HK-2 (cell line): ENCODE results near the gene CCL17.

Experiments
- DNase-seq: peaks from one replicate; pipeline ENCODE4 v3.0.0-alpha.2; 2018; ENCODE audit not compliant: unreplicated experiment

Gene CCL17

DNA sequence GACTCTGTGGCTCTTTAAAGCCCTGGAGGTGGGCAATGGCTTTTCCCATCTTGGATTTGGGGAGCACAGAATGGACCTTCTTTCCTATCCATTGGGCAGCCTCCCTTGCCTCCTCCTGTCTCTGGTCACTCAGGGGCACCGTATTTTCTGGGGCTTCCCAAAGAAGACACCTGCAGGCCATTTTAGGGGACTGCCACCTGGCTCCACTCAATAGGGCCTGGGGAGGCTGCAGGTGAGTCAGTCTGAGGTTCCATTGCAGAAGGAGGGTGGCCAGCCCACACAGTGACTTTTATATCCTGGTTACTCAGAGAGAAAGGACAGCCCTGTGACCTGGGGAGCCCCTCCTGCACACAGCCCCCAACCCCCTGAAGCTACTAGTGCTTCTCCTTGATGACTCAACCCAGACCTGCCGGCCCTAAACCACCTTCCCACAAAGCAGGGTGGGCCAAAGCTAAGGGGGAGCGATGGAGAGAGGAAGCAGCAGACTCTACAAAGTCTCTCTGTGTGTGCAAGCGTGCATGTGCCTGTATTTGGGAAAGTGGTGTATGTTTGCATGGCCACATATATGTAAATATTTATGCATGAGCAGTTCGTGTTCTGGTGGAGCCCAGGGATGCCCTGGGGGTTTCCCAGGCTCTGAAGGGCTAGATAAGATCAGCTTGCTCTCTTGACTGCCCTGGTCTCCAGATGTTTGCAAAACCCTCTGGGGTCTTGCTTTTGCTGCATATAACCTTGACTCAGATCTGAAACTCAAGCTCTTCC lies 27.3 kb upstream of the CCL17 start:
- peak; percentile 43 for DNase-seq

DNA sequence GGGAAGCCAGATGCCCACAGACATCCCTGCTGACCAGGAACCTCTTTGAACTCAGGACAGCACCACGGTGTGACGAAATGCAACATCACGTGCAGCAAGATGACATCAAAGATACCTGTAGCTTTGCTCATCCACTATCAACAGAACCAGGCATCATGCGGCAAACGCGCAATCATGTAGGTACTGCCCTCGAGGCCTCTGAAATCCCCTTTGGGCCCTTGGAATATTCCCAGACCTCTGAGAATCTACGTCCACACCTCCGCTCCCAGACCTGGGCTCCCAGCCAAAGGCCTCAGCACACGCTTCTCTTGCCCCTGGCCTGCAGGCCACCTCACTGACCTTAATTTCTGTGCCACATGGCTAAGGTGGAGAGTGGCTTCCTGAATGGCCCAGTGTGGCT lies 25.0 kb upstream of the CCL17 start:
- no peak for DNase-seq

DNA sequence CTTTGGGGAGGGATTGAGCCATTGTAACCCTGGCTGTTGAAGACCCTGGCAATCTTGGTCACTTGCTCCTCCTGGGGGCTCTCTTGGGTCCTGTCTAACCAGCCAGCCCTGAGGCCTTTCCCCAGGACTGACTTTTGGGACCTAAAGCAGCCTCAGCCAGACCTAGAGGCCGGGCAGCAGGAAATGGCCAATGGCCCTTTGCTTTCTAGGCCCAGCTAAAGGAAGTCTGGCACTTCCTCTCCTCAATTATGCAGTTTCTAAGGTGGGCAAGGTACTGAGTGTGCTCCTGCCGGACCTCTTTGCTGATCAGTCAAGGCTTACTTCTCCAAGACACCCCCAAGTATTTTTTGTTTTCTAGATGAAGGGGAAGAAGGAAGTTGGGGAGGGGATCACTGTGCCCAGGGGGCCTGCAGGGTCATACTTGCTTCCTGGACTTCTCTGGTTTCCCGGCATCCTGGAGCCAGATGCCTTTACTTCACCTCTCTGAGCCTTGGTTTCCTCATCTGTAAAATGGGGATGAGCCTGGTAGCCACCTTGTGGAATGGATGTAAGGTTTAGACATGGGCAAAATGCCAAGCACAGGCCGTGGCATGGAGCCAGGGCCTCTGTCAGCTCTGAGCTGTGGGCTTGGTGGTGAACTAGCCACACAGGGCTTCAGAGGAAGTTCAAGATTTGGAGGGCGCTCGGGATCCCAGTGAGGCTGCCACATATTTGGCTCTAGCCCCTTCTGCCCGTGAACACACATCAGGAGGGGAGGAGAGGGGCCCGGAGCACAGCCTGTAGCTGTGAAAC lies 23.7 kb upstream of the CCL17 start:
- DNase-seq: peak; percentile 34

DNA sequence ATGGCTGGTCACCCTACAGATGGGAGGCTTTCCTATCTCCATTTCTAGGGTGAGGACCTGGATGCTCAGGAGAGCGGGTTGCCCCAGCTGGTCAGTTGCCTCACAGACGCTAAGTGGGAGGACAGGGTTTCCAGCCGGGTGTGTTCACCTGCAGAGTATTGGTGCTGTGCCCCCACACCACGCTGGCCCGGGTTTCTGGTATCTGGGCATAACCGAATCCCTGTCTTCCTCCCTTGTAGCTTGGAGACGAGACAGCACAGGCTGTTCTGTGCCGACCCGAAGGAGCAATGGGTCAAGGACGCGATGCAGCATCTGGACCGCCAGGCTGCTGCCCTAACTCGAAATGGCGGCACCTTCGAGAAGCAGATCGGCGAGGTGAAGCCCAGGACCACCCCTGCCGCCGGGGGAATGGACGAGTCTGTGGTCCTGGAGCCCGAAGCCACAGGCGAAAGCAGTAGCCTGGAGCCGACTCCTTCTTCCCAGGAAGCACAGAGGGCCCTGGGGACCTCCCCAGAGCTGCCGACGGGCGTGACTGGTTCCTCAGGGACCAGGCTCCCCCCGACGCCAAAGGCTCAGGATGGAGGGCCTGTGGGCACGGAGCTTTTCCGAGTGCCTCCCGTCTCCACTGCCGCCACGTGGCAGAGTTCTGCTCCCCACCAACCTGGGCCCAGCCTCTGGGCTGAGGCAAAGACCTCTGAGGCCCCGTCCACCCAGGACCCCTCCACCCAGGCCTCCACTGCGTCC lies 22.6 kb upstream of the CCL17 start:
- no peak for DNase-seq

DNA sequence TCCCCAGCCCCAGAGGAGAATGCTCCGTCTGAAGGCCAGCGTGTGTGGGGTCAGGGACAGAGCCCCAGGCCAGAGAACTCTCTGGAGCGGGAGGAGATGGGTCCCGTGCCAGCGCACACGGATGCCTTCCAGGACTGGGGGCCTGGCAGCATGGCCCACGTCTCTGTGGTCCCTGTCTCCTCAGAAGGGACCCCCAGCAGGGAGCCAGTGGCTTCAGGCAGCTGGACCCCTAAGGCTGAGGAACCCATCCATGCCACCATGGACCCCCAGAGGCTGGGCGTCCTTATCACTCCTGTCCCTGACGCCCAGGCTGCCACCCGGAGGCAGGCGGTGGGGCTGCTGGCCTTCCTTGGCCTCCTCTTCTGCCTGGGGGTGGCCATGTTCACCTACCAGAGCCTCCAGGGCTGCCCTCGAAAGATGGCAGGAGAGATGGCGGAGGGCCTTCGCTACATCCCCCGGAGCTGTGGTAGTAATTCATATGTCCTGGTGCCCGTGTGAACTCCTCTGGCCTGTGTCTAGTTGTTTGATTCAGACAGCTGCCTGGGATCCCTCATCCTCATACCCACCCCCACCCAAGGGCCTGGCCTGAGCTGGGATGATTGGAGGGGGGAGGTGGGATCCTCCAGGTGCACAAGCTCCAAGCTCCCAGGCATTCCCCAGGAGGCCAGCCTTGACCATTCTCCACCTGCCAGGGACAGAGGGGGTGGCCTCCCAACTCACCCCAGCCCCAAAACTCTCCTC lies 21.9 kb upstream of the CCL17 start:
- DNase-seq: no peak

DNA sequence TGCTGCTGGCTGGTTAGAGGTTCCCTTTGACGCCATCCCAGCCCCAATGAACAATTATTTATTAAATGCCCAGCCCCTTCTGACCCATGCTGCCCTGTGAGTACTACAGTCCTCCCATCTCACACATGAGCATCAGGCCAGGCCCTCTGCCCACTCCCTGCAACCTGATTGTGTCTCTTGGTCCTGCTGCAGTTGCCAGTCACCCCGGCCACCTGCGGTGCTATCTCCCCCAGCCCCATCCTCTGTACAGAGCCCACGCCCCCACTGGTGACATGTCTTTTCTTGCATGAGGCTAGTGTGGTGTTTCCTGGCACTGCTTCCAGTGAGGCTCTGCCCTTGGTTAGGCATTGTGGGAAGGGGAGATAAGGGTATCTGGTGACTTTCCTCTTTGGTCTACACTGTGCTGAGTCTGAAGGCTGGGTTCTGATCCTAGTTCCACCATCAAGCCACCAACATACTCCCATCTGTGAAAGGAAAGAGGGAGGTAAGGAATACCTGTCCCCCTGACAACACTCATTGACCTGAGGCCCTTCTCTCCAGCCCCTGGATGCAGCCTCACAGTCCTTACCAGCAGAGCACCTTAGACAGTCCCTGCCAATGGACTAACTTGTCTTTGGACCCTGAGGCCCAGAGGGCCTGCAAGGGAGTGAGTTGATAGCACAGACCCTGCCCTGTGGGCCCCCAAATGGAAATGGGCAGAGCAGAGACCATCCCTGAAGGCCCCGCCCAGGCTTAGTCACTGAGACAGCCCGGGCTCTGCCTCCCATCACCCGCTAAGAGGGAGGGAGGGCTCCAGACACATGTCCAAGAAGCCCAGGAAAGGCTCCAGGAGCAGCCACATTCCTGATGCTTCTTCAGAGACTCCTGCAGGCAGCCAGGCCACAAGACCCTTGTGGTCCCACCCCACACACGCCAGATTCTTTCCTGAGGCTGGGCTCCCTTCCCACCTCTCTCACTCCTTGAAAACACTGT lies 21.0 kb upstream of the CCL17 start:
- DNase-seq: peak; percentile 59

DNA sequence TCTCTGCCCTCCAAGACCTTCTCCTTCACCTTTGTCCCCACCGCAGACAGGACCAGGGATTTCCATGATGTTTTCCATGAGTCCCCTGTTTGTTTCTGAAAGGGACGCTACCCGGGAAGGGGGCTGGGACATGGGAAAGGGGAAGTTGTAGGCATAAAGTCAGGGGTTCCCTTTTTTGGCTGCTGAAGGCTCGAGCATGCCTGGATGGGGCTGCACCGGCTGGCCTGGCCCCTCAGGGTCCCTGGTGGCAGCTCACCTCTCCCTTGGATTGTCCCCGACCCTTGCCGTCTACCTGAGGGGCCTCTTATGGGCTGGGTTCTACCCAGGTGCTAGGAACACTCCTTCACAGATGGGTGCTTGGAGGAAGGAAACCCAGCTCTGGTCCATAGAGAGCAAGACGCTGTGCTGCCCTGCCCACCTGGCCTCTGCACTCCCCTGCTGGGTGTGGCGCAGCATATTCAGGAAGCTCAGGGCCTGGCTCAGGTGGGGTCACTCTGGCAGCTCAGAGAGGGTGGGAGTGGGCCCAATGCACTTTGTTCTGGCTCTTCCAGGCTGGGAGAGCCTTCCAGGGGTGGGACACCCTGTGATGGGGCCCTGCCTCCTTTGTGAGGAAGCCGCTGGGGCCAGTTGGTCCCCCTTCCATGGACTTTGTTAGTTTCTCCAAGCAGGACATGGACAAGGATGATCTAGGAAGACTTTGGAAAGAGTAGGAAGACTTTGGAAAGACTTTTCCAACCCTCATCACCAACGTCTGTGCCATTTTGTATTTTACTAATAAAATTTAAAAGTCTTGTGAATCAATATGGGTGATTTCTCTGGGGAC lies 20.1 kb upstream of the CCL17 start:
- DNase-seq: no peak

DNA sequence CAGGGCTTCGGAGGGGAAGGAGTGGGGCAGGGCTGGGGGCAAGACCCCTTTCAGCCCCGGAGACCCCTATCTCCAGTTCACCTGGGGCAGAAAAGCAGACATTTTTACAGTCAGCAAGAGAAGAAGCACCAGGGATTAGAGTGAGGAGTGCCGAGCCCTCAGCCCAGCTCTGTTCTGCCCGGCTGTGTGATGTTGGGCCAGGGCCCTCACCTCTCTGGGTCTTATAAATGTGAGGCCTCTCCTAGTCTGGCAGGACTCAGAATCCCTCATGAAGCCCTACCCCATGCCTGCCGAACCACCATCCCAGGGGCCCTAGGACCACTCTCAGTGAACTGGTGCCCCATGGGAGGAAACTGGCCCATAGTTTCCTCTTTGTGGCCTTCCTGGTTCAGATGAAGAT lies 19.5 kb upstream of the CCL17 start:
- no peak for DNase-seq

DNA sequence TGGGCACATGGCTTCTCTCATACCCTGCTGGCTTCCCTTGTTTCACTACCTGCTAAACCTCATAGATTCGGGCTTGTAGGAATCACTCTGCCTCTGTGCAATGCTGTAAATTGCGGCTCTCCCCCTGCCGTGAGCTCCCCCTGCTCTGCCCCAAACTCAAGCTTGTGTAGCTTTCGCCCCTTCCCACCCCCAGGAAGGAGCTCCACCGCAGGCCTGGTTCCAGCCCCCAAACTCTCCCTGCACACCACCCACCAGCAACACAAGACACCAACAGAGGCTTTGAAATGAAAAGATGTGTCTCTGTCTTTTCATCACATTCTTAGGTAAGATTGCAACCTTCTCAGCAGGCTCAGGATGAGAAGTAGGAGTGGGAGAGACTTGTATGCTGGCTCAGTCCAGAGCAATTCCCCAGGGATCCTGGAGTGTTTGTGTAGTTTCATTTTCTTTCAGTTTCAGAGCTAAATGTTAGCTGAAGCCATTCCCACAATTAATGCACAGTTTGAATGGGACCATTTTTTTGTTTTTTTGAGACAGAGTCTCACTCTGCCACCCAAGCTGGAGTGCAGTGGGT lies 18.1 kb upstream of the CCL17 start:
- DNase-seq: no peak

DNA sequence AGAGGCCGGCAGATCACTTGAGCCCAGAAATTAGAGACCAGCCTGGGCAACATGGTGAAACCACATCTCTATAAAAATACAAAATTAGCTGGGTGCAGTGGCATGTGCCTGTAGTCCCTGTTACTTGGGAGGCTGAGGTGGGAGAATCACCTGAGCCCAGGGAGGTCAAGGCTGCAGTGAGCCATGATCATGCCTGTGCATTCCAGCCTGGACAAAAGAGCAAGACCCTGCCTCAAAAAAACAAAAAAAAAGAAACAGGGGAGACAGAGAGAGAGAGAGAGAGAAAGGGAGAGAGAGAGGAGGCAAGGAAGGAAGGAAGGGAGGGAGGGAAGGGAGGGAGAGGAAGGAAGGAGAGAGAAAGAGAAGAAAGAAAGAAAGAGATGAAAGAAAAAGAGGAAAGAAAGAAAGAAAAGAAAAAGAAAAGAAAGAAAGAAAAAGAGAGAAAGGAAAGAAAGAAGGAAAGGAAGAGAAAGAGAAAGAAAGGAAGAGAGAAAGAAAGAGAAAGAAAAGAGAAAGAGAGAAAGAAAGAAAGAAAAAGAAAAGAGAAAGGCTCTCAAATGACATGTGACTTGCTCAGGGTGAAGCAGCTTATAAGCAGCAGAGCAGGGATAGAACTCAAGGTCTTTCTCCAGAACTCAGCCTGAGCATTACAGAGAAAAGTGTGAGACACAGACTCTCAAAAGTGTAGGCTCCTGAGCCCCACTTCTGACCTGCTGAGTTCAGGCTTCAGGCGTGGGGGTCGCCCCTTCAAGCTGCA lies 16.8 kb upstream of the CCL17 start:
- no peak for DNase-seq

DNA sequence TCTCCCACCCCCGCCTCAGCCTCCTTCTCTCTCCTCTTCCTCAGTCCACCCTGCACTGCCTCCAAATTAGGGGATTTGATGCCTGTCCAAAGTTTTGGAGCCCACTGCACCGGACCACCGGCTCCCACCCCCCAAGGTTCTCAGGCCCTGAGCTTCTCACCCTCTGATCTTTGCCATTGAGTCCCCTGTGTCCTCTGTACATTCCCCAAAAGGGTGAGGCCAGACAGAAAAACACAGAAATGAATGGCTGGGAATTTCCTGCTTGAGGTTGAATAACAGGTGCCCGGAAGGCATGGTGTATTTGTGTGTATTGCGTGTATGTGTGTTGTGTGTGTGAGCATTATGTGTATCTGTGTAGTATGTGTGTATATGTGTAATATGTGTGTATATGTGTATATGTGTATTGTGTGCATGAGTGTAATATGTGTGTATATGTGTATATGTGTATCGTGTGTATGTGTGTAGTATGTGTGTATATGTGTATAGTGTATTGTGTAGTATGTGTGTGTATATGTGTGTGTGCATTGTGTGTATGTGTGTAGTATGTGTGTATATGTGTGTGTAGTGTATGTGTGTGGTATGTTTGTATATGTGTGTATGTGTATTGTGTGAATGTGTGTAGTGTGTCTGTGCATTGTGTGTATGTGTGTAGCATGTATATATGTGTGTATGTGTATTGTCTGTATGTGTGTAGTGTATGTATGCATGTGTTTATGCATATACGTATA lies 16.0 kb upstream of the CCL17 start:
- no peak for DNase-seq

DNA sequence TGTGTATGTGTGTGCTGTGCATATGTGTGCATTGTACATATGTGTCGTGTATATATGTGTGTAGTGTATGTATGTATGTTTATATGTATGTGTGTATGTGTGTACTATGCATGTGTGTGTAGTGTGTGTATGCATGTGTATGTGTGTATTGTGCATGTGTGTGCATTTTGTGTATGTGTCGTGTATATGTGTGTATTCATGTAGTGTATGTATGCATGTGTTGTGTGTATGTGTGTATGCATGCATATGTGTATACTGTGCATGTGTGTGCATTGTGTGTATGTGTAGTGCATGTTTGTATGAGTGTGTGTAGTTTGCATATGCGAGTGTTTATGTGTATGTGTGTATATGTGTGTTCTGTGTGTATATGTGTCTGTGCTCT lies 15.5 kb upstream of the CCL17 start:
- no peak for DNase-seq

DNA sequence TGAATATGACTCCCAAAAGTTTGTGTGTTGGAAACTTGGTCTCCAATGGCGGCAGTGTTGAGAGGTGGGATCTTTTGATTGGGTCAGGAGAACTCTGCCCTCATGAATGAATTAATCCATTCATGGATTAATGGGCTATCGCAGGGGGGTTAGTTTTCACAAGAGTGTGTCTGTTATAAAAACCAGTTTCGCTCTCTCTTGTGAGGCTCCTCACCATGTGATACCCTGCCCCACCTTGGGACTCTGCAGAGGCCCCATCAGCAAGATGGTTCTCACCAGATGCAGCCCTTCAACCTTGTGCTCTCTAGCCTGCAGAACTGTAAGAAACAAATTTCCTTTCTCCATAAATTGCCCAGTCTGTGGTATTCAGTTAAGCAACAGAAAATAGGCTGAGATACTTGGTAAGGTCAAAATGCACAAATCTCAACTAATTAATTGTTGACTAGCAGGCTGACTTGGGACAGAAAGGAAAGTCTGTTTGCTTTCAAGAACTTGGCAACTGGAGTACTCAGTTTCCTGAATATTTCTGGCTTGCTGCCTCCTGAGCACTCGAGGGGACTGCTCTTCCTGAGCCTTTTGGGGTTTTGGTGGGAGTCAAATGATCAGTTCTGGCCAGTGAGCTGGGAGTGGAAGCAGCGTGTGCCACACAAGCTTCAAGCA lies 13.8 kb upstream of the CCL17 start:
- DNase-seq: no peak

DNA sequence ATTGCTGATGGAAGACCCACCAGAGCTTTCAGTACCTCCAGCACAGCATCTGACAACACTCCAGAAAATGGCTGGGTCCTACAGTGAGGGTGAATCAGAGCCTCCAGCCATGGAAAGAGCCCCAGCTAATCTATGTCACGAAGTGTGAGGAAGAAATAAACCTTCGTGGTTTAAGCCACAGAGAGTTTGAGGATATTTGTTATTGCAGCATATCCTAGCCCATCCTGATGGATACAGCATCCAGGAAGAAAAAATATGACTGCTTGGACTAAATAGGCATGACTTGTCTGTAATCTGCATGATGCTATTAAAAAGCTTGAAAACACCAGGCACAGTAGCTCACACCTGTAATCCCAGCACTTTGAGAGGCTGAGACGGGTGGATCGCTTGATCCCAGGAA lies 13.3 kb upstream of the CCL17 start:
- DNase-seq: no peak

DNA sequence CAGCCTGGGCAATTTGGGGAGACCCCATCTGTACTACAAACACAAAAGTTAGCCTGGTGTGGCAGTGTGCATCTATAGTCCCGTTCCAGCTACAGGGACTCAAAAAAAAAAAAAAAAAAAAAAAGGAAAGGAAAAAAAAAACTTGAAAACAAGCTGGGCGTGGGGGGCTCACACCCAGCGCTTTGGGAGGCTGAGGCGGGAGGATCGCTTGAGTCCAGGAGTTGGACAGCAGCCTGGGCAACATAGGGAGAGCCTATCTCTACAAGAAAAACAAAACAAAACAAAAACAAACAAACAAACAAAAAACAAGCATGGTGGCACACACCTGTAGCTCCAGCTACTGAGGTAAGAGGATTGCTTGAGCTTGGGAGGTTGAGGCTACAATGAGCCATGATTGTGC lies 12.9 kb upstream of the CCL17 start:
- DNase-seq: no peak

DNA sequence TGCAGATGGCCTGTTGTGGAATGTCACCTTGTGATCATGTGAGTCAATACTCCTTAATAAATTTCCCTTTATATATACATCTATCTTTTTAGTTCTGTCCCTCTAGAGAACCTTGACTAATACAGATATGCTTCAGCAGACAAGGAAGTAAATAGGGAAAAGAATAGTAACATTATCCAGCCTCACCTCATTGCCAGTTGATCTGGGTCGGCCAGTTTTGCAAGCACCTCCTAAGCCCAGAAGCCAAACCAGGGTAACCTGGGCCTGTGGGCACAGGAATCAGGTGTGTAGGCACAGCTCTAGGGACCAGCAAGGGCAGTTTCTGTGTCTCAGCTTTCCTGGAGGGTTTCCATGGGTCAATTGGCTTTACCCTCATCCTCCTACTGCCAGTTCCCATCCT lies 11.9 kb upstream of the CCL17 start:
- no peak for DNase-seq

DNA sequence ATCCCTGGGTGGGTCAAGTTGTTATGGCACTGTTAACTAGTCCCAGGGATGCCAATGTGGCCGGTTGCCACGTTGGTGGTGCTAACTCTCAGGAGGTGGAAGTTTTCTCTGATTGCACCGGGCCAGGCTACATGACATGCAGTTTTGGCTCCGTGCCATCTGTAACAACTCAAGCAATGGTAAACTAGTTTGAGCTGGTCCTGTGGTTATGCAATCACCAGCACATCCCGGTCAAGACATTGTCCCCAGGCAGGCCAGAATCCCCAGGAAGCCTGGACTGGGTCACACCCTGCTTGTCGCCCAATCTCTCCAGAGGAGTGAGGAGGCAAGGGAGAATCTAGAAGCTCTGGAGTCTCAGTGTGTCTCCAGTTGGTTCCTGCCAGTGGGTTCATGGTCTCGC lies 10.1 kb upstream of the CCL17 start:
- DNase-seq: no peak

DNA sequence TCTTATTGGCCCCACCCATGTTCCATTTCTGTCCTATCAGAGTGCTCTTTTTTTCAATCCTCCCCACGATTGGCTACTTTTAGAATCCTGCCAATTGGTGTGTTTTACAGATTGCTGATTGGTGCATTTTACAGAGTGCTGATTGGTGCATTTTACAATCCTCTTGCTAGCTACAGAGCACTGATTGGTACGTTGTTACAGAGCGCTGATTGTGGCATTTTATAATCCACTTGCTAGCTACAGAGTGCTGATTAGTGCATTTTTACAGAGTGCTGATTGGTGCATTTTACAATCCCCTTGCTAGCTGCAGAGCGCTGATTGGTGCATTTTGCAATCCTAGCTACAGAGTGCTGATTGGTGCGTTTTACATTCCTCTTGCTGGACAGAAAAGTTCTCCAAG lies 9.5 kb upstream of the CCL17 start:
- no peak for DNase-seq
